Endodermal cell (in vitro differentiated cells): ENCODE results near the gene SGCD. TPM values are rescaled to one million over a fixed set of nuclear protein-coding genes. Genes with fewer than 3 reads are reported as not detected.

ENCODE experiments used
- DNase-seq: peaks from one replicate; pipeline ENCODE4 v3.0.0-alpha.2; 2017
- H3K27ac ChIP-seq: 2 replicates; pipeline ENCODE4 v1.5.1; 2013; ENCODE audit warnings: mild to moderate bottlenecking, low read depth, low read length, moderate library complexity
- H3K27me3 ChIP-seq: 2 replicates; pipeline ENCODE4 v1.6.1; 2013; ENCODE audit warnings: mild to moderate bottlenecking, low read length, moderate library complexity; ENCODE audit not compliant: insufficient read depth, control insufficient read depth, poor library complexity, severe bottlenecking
- H3K36me3 ChIP-seq: 2 replicates; pipeline ENCODE4 v1.7.0; 2013; ENCODE audit warnings: mild to moderate bottlenecking, low read length, moderate library complexity; ENCODE audit not compliant: control insufficient read depth, insufficient read depth
- H3K4me1 ChIP-seq: one replicate; pipeline ENCODE4 v1.7.0; 2013; ENCODE audit warnings: low read length; ENCODE audit not compliant: control insufficient read depth, insufficient read depth
- H3K4me3 ChIP-seq: 2 replicates; pipeline ENCODE4 v1.5.1; 2013; ENCODE audit warnings: mild to moderate bottlenecking, low read length, moderate library complexity
- H3K9ac ChIP-seq: 2 replicates; pipeline ENCODE4 v1.6.1; 2013; ENCODE audit warnings: mild to moderate bottlenecking, low read length, moderate library complexity; ENCODE audit not compliant: poor library complexity, severe bottlenecking; ENCODE audit errors: extremely low read depth
- H3K9me3 ChIP-seq: 2 replicates; pipeline ENCODE4 v1.6.1; 2013; ENCODE audit warnings: mild to moderate bottlenecking, low read length, moderate library complexity; ENCODE audit not compliant: control insufficient read depth
- H3K27ac Mint-ChIP-seq: 2 replicates; pipeline ENCODE4 v1.8.0; 2020; ENCODE audit warnings: mixed read lengths
- H3K27me3 Mint-ChIP-seq: 2 replicates; pipeline ENCODE4 v1.8.0; 2021; ENCODE audit warnings: mild to moderate bottlenecking, mixed read lengths; ENCODE audit not compliant: insufficient read depth
- H3K36me3 Mint-ChIP-seq: 2 replicates; pipeline ENCODE4 v1.8.0; 2020; ENCODE audit warnings: low read depth, mixed read lengths
- H3K4me1 Mint-ChIP-seq: 2 replicates; pipeline ENCODE4 v1.8.0; 2020; ENCODE audit warnings: mixed read lengths
- H3K4me3 Mint-ChIP-seq: 2 replicates; pipeline ENCODE4 v1.8.0; 2020; ENCODE audit warnings: mild to moderate bottlenecking, moderate library complexity, mixed read lengths
- H3K9me3 Mint-ChIP-seq: 2 replicates; pipeline ENCODE4 v1.8.0; 2020; ENCODE audit warnings: mild to moderate bottlenecking, mixed read lengths
- WGBS, 2 experiments: methylation state at CpG; one replicate each; pipeline versions ENCODE4 v1.1.5 to v1.1.7; 2013; ENCODE audit warnings: missing lambda C conversion rate in 2 of 2, mixed read lengths in 1 of 2; ENCODE audit not compliant: insufficient coverage in 1 of 2, insufficient read length in 1 of 2; 5-methylcytosine and 5-hydroxymethylcytosine counted together
- total RNA-seq, 2 donors: library from RNA; stranded (reverse); fragmentation: NEBNext Ultra II Directional in 1 of 2; extraction: Animal tissue kit (Norgen Biotek cat#: 25700) in 1 of 2; gene quantifications; 2 replicates in 1 of 2; 3 replicates in 1 of 2; pipeline ENCODE4 v1.2.1, GENCODE V29; 2021
- TF ChIP-seq, protein P1 (sequence below): fragments of 200-600 bp; sonication (generic); conservative IDR thresholded peaks from 2 replicates; pipeline ENCODE4 v1.5.0; 2021; ENCODE audit warnings: antibody characterized with exemption, mild to moderate bottlenecking

SGCD gene
- total RNA-seq, 2 donors from 2014 or later, result 0.04 to 0.42 TPM

DNA sequence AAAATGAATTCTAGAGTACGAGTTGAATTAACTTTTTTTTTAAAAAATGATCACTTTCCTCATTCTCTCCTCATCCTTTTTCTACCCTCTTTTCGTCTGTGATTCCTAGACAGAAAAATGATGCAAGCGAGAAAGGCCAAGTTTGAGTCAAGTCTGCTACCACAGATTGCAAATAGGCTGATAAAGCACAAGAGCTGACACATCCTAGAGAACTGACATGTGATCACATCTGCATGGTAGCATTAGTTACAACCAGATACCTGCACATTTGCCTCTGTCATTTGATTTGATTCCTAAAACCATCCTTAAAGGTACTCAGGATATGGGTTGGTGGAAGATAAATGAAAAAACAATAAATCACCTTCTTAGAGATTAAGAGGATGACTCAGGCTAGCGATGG lies 297.7 kb downstream of the SGCD start:
- H3K4me1 ChIP-seq, result no peaks in the 10 kb centered on the region
- H3K27ac ChIP-seq, result no peak overlapping the region
- no peaks in the 10 kb centered on the region for H3K27me3 ChIP-seq
- no peaks in the 10 kb centered on the region for H3K36me3 ChIP-seq
- H3K4me1 Mint-ChIP-seq, result peaks cover 6% of the 10 kb centered on the region
- H3K9ac ChIP-seq, result no peak overlapping the region
- no peaks in the 10 kb centered on the region for H3K36me3 Mint-ChIP-seq
- H3K9me3 ChIP-seq, result no peaks in the 10 kb centered on the region
- H3K4me3 Mint-ChIP-seq, result no peak overlapping the region
- TF ChIP-seq, protein P1, sequence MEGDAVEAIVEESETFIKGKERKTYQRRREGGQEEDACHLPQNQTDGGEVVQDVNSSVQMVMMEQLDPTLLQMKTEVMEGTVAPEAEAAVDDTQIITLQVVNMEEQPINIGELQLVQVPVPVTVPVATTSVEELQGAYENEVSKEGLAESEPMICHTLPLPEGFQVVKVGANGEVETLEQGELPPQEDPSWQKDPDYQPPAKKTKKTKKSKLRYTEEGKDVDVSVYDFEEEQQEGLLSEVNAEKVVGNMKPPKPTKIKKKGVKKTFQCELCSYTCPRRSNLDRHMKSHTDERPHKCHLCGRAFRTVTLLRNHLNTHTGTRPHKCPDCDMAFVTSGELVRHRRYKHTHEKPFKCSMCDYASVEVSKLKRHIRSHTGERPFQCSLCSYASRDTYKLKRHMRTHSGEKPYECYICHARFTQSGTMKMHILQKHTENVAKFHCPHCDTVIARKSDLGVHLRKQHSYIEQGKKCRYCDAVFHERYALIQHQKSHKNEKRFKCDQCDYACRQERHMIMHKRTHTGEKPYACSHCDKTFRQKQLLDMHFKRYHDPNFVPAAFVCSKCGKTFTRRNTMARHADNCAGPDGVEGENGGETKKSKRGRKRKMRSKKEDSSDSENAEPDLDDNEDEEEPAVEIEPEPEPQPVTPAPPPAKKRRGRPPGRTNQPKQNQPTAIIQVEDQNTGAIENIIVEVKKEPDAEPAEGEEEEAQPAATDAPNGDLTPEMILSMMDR, result no peak
- H3K27ac Mint-ChIP-seq, result no peak overlapping the region
- WGBS, 2 experiments, result 94 to 95% methylated on average over 3 to 4 of the region's 4 CpGs
- DNase-seq, result no peak
- H3K27me3 Mint-ChIP-seq, result no peaks in the 10 kb centered on the region
- H3K4me3 ChIP-seq, result no peak overlapping the region
- H3K9me3 Mint-ChIP-seq, result no peaks in the 10 kb centered on the region

GRCh38 chr5:156628421-156628820 lies 301.5 kb downstream of the SGCD start:
- no peak overlapping the region for H3K27ac ChIP-seq
- no peaks in the 10 kb centered on the region for H3K36me3 ChIP-seq
- Mint-ChIP-seq H3K9me3 (no peaks in the 10 kb centered on the region), H3K27me3 (no peaks in the 10 kb centered on the region), H3K27ac (no peak overlapping the region), H3K4me3 (no peak overlapping the region), H3K36me3 (no peaks in the 10 kb centered on the region), H3K4me1 (peaks cover 6% of the 10 kb centered on the region)
- no peak for DNase-seq
- H3K4me1 ChIP-seq, result no peaks in the 10 kb centered on the region
- H3K27me3 ChIP-seq, result no peaks in the 10 kb centered on the region
- H3K9ac ChIP-seq, result no peak overlapping the region
- no peak overlapping the region for H3K4me3 ChIP-seq
- TF ChIP-seq, protein P1, result no peak
- H3K9me3 ChIP-seq, result no peaks in the 10 kb centered on the region

GRCh38 chr5:156631005-156631404 lies 304.0 kb downstream of the SGCD start:
- Histone ChIP-seq H3K4me1 (no peaks in the 10 kb centered on the region), H3K4me3 (no peak overlapping the region), H3K9me3 (no peaks in the 10 kb centered on the region), H3K36me3 (no peaks in the 10 kb centered on the region), H3K27ac (no peak overlapping the region), H3K9ac (no peak overlapping the region), H3K27me3 (no peaks in the 10 kb centered on the region)
- 92% methylated on average over 1 of the region's 1 CpG; no CpG with 5 or more reads in 1 of the 2 experiments for WGBS, 2 experiments
- no peak for DNase-seq
- no peak overlapping the region for H3K4me3 Mint-ChIP-seq
- no peaks in the 10 kb centered on the region for H3K27me3 Mint-ChIP-seq
- TF ChIP-seq, protein P1, result no peak
- no peaks in the 10 kb centered on the region for H3K36me3 Mint-ChIP-seq
- peaks cover 6% of the 10 kb centered on the region for H3K4me1 Mint-ChIP-seq
- no peak overlapping the region for H3K27ac Mint-ChIP-seq
- no peaks in the 10 kb centered on the region for H3K9me3 Mint-ChIP-seq
